ENCODE data around the gene FBF1. TPM values are rescaled to one million over a fixed set of nuclear protein-coding genes. Genes with fewer than 3 reads are reported as not detected.
A peak's percentile ranks its signal among the peaks of the same experiment; 100 is the strongest.

FBF1 gene
- total RNA-seq: 8.9 TPM

- peak in 1 of 3 experiments; percentile 7 for TF ChIP-seq CTCF (IDR thresholded peaks at IDR 0.05)
- Histone ChIP-seq H3K27me3 (no peaks in the 10 kb centered on the region), H3K4me1 (peaks cover 0 to 8% of the 10 kb centered on the region in 2 donors), H3K9me3 (no peaks in the 10 kb centered on the region), H3K4me3 (peak within 1 kb of the TSS; percentile 84 to 97), H3K36me3 (peaks cover 14 to 15% of the 10 kb centered on the region in 2 donors), H3K27ac (peak within 1 kb of the TSS; percentile 72 to 76)
- DNase-seq (ENCODE audit: low spot score in 2 of 2): peak; percentile 76 to 97
- intact Hi-C loops (cut with DNase I): loop anchor here (1.0 to 2.0 kb wide), 2 partner anchors 36 to 38 kb away; partner anchors contain the start of genes ACOX1, MRPL38 and TEN1
Measured at GRCh38 chr17:75940727-75941441, at the start of gene FBF1. Gene FBF1 (minus strand): TSS chr17:75941042. CDS start chr17:75938149, 2,893 bp downstream.

DNA sequence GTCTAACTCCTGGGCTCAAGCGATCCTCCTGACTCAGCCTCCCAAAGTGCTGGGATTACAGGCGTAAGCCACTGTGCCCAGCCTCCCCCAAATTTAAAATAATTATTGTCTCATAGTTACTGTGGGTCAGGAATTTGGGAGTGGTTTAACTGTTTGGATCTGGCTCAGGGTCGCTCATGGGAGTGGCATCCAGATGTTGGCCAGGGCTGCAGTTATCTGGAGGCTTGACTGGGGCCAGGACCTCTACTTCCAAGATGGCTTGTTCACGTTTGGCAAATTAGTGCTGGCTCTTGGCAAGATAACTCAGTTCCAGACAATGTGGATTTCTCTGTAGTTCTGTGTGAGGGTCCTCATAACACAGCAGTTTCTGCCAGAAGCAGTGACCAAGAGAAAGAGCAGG is 46.2 kb upstream of the FBF1 start:
- DNase-seq (ENCODE audit: low spot score in 2 of 2): no peak
- no peaks in the 10 kb centered on the region for H3K27me3 ChIP-seq
- H3K4me1 ChIP-seq: no peaks in the 10 kb centered on the region
- H3K9me3 ChIP-seq: no peaks in the 10 kb centered on the region
- intact Hi-C loops (cut with DNase I): no loop called here
- no peak for TF ChIP-seq CTCF (IDR thresholded peaks at IDR 0.05)
- H3K4me3 ChIP-seq: no peak overlapping the region
- H3K36me3 ChIP-seq: peaks cover 0 to 6% of the 10 kb centered on the region in 2 donors
- no peak overlapping the region for H3K27ac ChIP-seq

GRCh38 chr17:75985986-75986385 is 45.1 kb upstream of the FBF1 start:
- intact Hi-C loops (cut with DNase I): no loop called here
- no peak overlapping the region for H3K27ac ChIP-seq
- DNase-seq (ENCODE audit: low spot score in 2 of 2): no peak
- H3K36me3 ChIP-seq: no peaks in the 10 kb centered on the region
- no peak for TF ChIP-seq CTCF (IDR thresholded peaks at IDR 0.05)
- H3K27me3 ChIP-seq: no peaks in the 10 kb centered on the region
- no peaks in the 10 kb centered on the region for H3K4me1 ChIP-seq
- no peak overlapping the region for H3K4me3 ChIP-seq
- no peaks in the 10 kb centered on the region for H3K9me3 ChIP-seq

GRCh38 chr17:75983501-75984181 is 42.8 kb upstream of the FBF1 start:
- no peak for DNase-seq (ENCODE audit: low spot score in 2 of 2)
- intact Hi-C loops (cut with DNase I): no loop called here

GRCh38 chr17:75981019-75981615 is 40.3 kb upstream of the FBF1 start:
- intact Hi-C loops (cut with DNase I): no loop called here
- no peak for TF ChIP-seq CTCF (IDR thresholded peaks at IDR 0.05)
- H3K27ac ChIP-seq: no peak overlapping the region

More at GRCh38 chr17:75983501-75984181, 42.8 kb upstream of the FBF1 start:
- Histone ChIP-seq H3K27ac (no peak overlapping the region), H3K27me3 (no peaks in the 10 kb centered on the region), H3K9me3 (no peaks in the 10 kb centered on the region), H3K4me1 (peaks cover 0 to 6% of the 10 kb centered on the region in 2 donors), H3K4me3 (no peak overlapping the region), H3K36me3 (no peaks in the 10 kb centered on the region)
- TF ChIP-seq CTCF (IDR thresholded peaks at IDR 0.05): no peak

More at GRCh38 chr17:75981019-75981615, 40.3 kb upstream of the FBF1 start:
- H3K9me3 ChIP-seq: no peaks in the 10 kb centered on the region
- H3K27me3 ChIP-seq: no peaks in the 10 kb centered on the region
- peaks cover 2 to 26% of the 10 kb centered on the region in 2 donors for H3K4me1 ChIP-seq
- peaks cover 0 to 2% of the 10 kb centered on the region in 2 donors for H3K36me3 ChIP-seq
- H3K4me3 ChIP-seq: no peak overlapping the region
- DNase-seq (ENCODE audit: low spot score in 2 of 2): no peak

All from ascending aorta (tissue), 2 donors.